Natural killer cell (primary cell): ENCODE measurements around the gene LAMC3. TPM values are rescaled to one million over a fixed set of nuclear protein-coding genes. Genes with fewer than 3 reads are reported as not detected.
"Not testable (repeated sequence)": the region's sequence is repeated elsewhere in the genome, so short reads cannot be mapped to it uniquely, and the experiment has no call there.

Experiments used
- ATAC-seq, 3 donors: fragments of 150-1000 bp in 2 of 3; fragments of 200-7000 bp in 1 of 3; cut with Tn5 transposase; 1 replicate in 1 of 3; 2 replicates in 2 of 3; pipeline ENCODE4 v1.10.0; 2021; ENCODE audit warnings: mild to moderate bottlenecking in 2 of 3, moderate library complexity in 2 of 3
- DNase-seq, 2 donors: peaks; one replicate each; pipeline versions ENCODE4 v3.0.0 to v3.0.0-alpha.2; 2013 to 2021; ENCODE audit warnings: mixed read lengths in 1 of 2
- H3K27ac ChIP-seq: one replicate; pipeline ENCODE4 v1.5.1; 2013; ENCODE audit warnings: mild to moderate bottlenecking, low read length
- H3K27me3 ChIP-seq: one replicate; pipeline ENCODE4 v1.6.1; 2013; ENCODE audit warnings: low read length; ENCODE audit not compliant: control insufficient read depth, insufficient read depth
- H3K36me3 ChIP-seq: one replicate; pipeline ENCODE4 v1.6.1; 2013; ENCODE audit warnings: low read length; ENCODE audit not compliant: control insufficient read depth, insufficient read depth
- H3K4me1 ChIP-seq: one replicate; pipeline ENCODE4 v1.6.1; 2013; ENCODE audit warnings: low read length; ENCODE audit not compliant: control insufficient read depth, insufficient read depth
- H3K4me3 ChIP-seq: one replicate; pipeline ENCODE4 v1.5.1; 2013; ENCODE audit warnings: low read length
- H3K9me3 ChIP-seq: one replicate; pipeline ENCODE4 v1.6.1; 2013; ENCODE audit warnings: low read length; ENCODE audit not compliant: control insufficient read depth, insufficient read depth
- H3K27ac Mint-ChIP-seq, 2 donors: one replicate each; pipeline ENCODE4 v1.8.0; 2022; ENCODE audit warnings: mild to moderate bottlenecking in 2 of 2, mixed read lengths in 2 of 2, moderate library complexity in 1 of 2
- H3K27me3 Mint-ChIP-seq, 2 donors: one replicate each; pipeline ENCODE4 v1.8.0; 2022; ENCODE audit warnings: low read depth in 2 of 2, mixed read lengths in 2 of 2
- H3K36me3 Mint-ChIP-seq: one replicate; pipeline ENCODE4 v1.8.0; 2022; ENCODE audit warnings: mixed read lengths
- H3K4me1 Mint-ChIP-seq, 2 donors: one replicate each; pipeline ENCODE4 v1.8.0; 2022; ENCODE audit warnings: mixed read lengths in 2 of 2
- H3K4me3 Mint-ChIP-seq: one replicate; pipeline ENCODE4 v1.8.0; 2022; ENCODE audit warnings: mild to moderate bottlenecking, moderate library complexity, mixed read lengths
- H3K9me3 Mint-ChIP-seq, 2 donors: one replicate each; pipeline ENCODE4 v1.8.0; 2022; ENCODE audit warnings: mixed read lengths in 2 of 2
- CTCF ChIP-seq: fragments of 200-600 bp; IDR thresholded peaks from one replicate; pipeline ENCODE4 v1.8.0; 2022; ENCODE audit warnings: antibody characterized with exemption
- WGBS: methylation state at CpG from one replicate; pipeline ENCODE4 v1.1.7; 2013; ENCODE audit warnings: missing lambda C conversion rate; ENCODE audit not compliant: insufficient coverage; 5-methylcytosine and 5-hydroxymethylcytosine counted together
- intact Hi-C: fragments of 100-400 bp; cut with micrococcal nuclease; formaldehyde crosslinking; loops from one replicate; pipeline ENCODE4 v1.14.2; 2022
- total RNA-seq, 4 donors: library from RNA; stranded (reverse); fragments of 120-200 nt in 1 of 4; gene quantifications; one replicate each; pipeline versions ENCODE4 v1.2.3 to v1.2.4, GENCODE V29; 2013 to 2022

Gene LAMC3
- total RNA-seq, 3 donors from 2014 or later (not counting 1 experiment from before 2014, with no cell fraction given), result not detected

- Mint-ChIP-seq H3K27me3 (peaks cover 3 to 8% of the 10 kb centered on the region in 2 donors), H3K4me3 (no peak overlapping the region), H3K4me1 (no peaks in the 10 kb centered on the region), H3K9me3 (no peaks in the 10 kb centered on the region), H3K27ac (no peak overlapping the region), H3K36me3 (no peaks in the 10 kb centered on the region)
- ATAC-seq, result no peak
- H3K36me3 ChIP-seq, result no peaks in the 10 kb centered on the region
- intact Hi-C loops, result no loop called here
- no peak for TF ChIP-seq CTCF
- WGBS, result 71% methylated on average over 22 of the region's 22 CpGs
- H3K27me3 ChIP-seq, result no peaks in the 10 kb centered on the region
- H3K9me3 ChIP-seq, result no peaks in the 10 kb centered on the region
- H3K27ac ChIP-seq, result no peak overlapping the region
- H3K4me1 ChIP-seq, result peaks cover 13% of the 10 kb centered on the region
- DNase-seq, result no peak
- no peak overlapping the region for H3K4me3 ChIP-seq
These were observed 10.3 kb upstream of the LAMC3 start for GRCh38 chr9:130998597-130999244.

- Mint-ChIP-seq H3K27me3 (peaks cover 3 to 8% of the 10 kb centered on the region in 2 donors), H3K4me3 (no peak overlapping the region), H3K27ac (no peak overlapping the region), H3K9me3 (no peaks in the 10 kb centered on the region), H3K4me1 (no peaks in the 10 kb centered on the region), H3K36me3 (no peaks in the 10 kb centered on the region)
- intact Hi-C loops, result no loop called here
- no peak for ATAC-seq
- DNase-seq, result no peak
- H3K27me3 ChIP-seq, result no peaks in the 10 kb centered on the region
- H3K9me3 ChIP-seq, result no peaks in the 10 kb centered on the region
- TF ChIP-seq CTCF, result no peak
- no peak overlapping the region for H3K27ac ChIP-seq
- H3K36me3 ChIP-seq, result no peaks in the 10 kb centered on the region
- WGBS, result 69% methylated on average over 3 of the region's 3 CpGs
- no peak overlapping the region for H3K4me3 ChIP-seq
- peaks cover 10% of the 10 kb centered on the region for H3K4me1 ChIP-seq
These were observed 9.7 kb upstream of the LAMC3 start for GRCh38 chr9:130999245-130999623.

- H3K4me1 Mint-ChIP-seq, H3K27ac ChIP-seq, H3K27me3 Mint-ChIP-seq, H3K9me3 ChIP-seq, H3K9me3 Mint-ChIP-seq, H3K4me3 Mint-ChIP-seq, intact Hi-C loops, H3K4me1 ChIP-seq, H3K36me3 ChIP-seq, H3K27ac Mint-ChIP-seq, DNase-seq, H3K36me3 Mint-ChIP-seq, H3K4me3 ChIP-seq, H3K27me3 ChIP-seq, ATAC-seq: not testable (repeated sequence)
- WGBS, result 91% methylated on average over 9 of the region's 9 CpGs
These were observed 8.4 kb upstream of the LAMC3 start for GRCh38 chr9:131000526-131000925.

DNA sequence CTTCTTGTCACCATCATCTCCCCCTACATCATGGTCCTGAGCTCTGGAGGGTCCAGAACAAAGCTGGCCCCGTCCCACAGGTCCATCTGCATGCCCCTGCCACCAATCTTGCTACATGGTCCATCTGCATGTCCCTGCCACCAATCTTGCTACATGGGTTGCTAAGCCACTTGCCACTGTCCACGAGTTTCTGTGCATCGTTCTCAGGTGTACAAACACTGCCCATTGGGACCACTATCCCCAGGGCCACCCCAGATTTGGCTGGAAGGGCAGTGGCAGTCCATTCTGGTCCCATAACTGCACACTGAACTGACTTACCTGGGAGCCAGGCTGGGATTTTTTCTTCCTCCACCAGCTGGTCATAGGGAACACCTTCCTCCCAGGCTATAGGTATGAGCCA, 8.0 kb upstream of the LAMC3 start:
- H3K36me3 ChIP-seq, result no peaks in the 10 kb centered on the region
- H3K27me3 ChIP-seq, result no peaks in the 10 kb centered on the region
- Mint-ChIP-seq H3K4me1 (no peaks in the 10 kb centered on the region), H3K27ac (no peak overlapping the region), H3K27me3 (peaks cover 3 to 8% of the 10 kb centered on the region in 2 donors), H3K36me3 (no peaks in the 10 kb centered on the region), H3K9me3 (no peaks in the 10 kb centered on the region), H3K4me3 (no peak overlapping the region)
- H3K4me3 ChIP-seq, result no peak overlapping the region
- no peaks in the 10 kb centered on the region for H3K9me3 ChIP-seq
- DNase-seq (no peak), ATAC-seq (no peak)
- H3K4me1 ChIP-seq, result peaks cover under 1% of the 10 kb centered on the region
- 60% methylated on average over 3 of the region's 3 CpGs for WGBS
- intact Hi-C loops, result no loop called here
- H3K27ac ChIP-seq, result no peak overlapping the region
- no peak for TF ChIP-seq CTCF
